ENCODE data around the gene PABPC3. TPM values are rescaled to one million over a fixed set of nuclear protein-coding genes. Genes with fewer than 3 reads are reported as not detected.

The PABPC3 gene
- polyA plus RNA-seq, 12 donors: 0.27 to 5.2 (median 0.50) TPM; not detected in 1

Other genes starting within 250 kb of the PABPC3 start
- under 1 TPM in 10 of 12 donors, not detected in 2; 0.03 to 0.37 (median 0.08) TPM for gene AMER2, start 76.2 kb downstream of the PABPC3 start, polyA plus RNA-seq (ENCODE audit: insufficient read length in 12 of 12)
- gene MTMR6, start 191.4 kb downstream of the PABPC3 start, polyA plus RNA-seq (ENCODE audit: insufficient read length in 12 of 12): 10 to 100 TPM in 10 of 12 donors, 1 to 10 TPM in 1, not detected in 1; 10.0 to 16.1 (median 14.2) TPM
- 10 to 100 TPM in 11 of 12 donors, not detected in 1; 34.8 to 52.7 (median 42.7) TPM for gene NUP58, start 205.5 kb downstream of the PABPC3 start, polyA plus RNA-seq (ENCODE audit: insufficient read length in 12 of 12)